IMR-90 (cell line): ENCODE data around the gene ELFN2.

Experiments
- CHD1 ChIP-seq: IDR thresholded peaks from 2 replicates; pipeline ENCODE4 v1.6.1; 2012; ENCODE audit warnings: low read depth, low read length, improper control_type of control experiment
- CTCF ChIP-seq: conservative IDR thresholded peaks from 2 replicates; pipeline ENCODE4 v1.5.1; 2012; ENCODE audit warnings: mild to moderate bottlenecking, low read depth, low read length, improper control_type of control experiment
- MXI1 ChIP-seq: IDR thresholded peaks from 2 replicates; pipeline ENCODE4 v1.6.1; 2012; ENCODE audit warnings: low read depth, mild to moderate bottlenecking, low read length, moderate library complexity, borderline replicate concordance
- POLR2A ChIP-seq: IDR thresholded peaks from 2 replicates; pipeline ENCODE4 v1.6.1; 2012; ENCODE audit warnings: mild to moderate bottlenecking, low read depth, low read length
- RAD21 ChIP-seq: IDR thresholded peaks from 2 replicates; pipeline ENCODE4 v1.6.1; 2012; ENCODE audit warnings: low read length, improper control_type of control experiment
- TF ChIP-seq, protein P1 (sequence below): fragments of 150-350 bp; IDR thresholded peaks from 2 replicates; pipeline ENCODE4 v1.6.1; 2017; ENCODE audit warnings: mild to moderate bottlenecking, antibody characterized with exemption, low read length, low read depth

DNA sequence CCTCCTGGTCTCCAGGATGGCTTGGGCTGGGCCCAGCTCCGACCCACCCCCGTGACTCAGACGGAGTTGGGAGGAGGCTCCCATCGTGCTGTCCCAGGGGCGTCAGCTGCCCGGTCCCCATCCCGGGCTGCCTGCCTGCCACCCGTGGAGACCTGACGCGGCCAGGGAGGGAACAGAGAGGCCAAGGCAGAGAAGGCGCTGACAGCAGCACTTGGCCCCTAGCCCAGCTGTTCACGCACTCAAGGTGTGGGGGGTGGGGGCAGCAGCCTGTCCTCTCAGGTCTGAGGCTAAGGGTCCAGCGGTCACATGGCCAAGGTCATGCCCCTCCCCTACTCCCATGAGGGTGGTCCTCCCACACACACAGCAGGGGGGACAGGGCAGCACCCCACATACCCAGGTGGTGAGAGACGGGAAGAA lies 48.6 kb downstream of the ELFN2 start:
- TF ChIP-seq, protein P1, sequence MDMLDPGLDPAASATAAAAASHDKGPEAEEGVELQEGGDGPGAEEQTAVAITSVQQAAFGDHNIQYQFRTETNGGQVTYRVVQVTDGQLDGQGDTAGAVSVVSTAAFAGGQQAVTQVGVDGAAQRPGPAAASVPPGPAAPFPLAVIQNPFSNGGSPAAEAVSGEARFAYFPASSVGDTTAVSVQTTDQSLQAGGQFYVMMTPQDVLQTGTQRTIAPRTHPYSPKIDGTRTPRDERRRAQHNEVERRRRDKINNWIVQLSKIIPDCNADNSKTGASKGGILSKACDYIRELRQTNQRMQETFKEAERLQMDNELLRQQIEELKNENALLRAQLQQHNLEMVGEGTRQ: no peak
- TF ChIP-seq CHD1 (no peak), RAD21 (no peak), CTCF (no peak), MXI1 (no peak), POLR2A (no peak)
